ENCODE results near the gene ADGRG6.

The ADGRG6 gene

DNA sequence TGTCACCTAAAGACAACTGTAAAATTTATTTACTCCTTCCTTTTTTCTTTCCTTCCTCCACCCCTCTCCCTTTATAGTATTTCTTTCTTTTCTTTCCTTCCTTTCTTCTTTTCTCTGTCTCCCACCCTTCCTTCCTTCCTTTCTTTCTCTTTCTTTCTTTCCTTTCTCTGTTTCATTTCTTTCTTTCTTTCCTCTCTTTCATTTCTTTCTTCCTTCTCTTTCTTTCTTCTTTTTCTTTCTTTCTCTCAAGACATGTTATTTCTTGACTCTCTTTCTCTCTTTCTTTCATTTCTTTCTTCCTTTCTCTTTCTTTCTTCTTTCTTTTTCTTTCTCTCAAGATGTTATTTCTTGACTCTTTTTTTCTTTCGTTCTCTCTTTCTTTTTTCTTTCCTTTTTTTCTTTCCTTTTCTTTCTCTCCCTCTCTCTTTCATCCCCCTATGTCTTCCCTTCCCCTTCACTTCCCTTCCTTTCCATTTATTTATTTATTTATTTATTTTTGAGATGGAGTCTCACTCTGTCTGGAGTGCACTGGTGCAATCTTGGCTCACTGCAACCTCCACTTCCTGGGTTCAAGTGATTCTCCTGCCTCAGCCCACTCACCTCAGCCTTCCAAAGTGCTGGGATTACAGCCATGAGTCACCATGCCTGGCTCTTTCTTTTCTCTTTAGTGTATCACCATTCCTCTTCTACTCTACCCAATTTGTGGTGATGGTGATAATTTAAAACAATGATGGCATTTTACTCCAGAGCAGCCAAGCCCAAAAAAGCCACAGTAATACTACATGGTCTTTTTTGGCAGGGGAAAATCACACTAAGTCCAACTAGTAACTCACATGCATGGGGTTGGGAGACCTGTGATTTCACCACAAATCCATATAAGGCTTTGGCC lies 188.2 kb downstream of the ADGRG6 start:
- DNase-seq (ENCODE audit: low spot score) = no peak
